PC-3 (cell line): Measurements from ENCODE around the gene MSH3. TPM values are rescaled to one million over a fixed set of nuclear protein-coding genes. Genes with fewer than 3 reads are reported as not detected.

Source experiments
- ATAC-seq: fragments of 200-7000 bp; cut with Tn5 transposase; 2 replicates; pipeline ENCODE4 v1.9.1; 2020; ENCODE audit warnings: mild to moderate bottlenecking, moderate library complexity
- BruUV-seq: library from RNA; stranded (reverse); fragments of 400-500 nt; replicated peaks from 2 replicates; lab custom pipeline; 2021; lab: Mats Ljungman, UMichigan
- CTCF ChIA-PET: fragments of 300-600 bp; sonication (Branson Sonifier 250); formaldehyde crosslinking; loops from one replicate; lab custom pipeline; 2022; ENCODE audit warnings: antibody characterized with exemption; lab: Charles Lee
- POLR2A ChIA-PET: fragments of 300-600 bp; sonication (Branson Sonifier 250); formaldehyde crosslinking; loops from one replicate; lab custom pipeline; 2022; ENCODE audit warnings: antibody characterized with exemption; ENCODE audit not compliant: unreplicated experiment; lab: Charles Lee
- DNase-seq: peaks from one replicate; pipeline ENCODE4 v3.0.0-alpha.2; 2015
- H2AFZ ChIP-seq: fragments of 300-600 bp; sonication (generic); 2 replicates; pipeline ENCODE4 v1.6.0; 2016; ENCODE audit warnings: antibody characterized with exemption, low read length
- H3F3A ChIP-seq: fragments of 300-600 bp; sonication (generic); one replicate; pipeline ENCODE4 v1.6.0; 2017; ENCODE audit warnings: antibody characterized with exemption, low read length, control low read depth, mild to moderate bottlenecking; ENCODE audit not compliant: unreplicated experiment
- H3K27ac ChIP-seq: fragments of 300-600 bp; sonication (generic); 2 replicates; pipeline ENCODE4 v1.5.1; 2016; ENCODE audit warnings: mild to moderate bottlenecking, low read length
- H3K27me3 ChIP-seq: fragments of 300-600 bp; sonication (generic); 2 replicates; pipeline ENCODE4 v1.6.1; 2016; ENCODE audit warnings: low read length, mixed read lengths
- H3K36me3 ChIP-seq: fragments of 300-600 bp; sonication (generic); 2 replicates; pipeline ENCODE4 v1.6.1; 2016; ENCODE audit warnings: low read depth, mixed run types, low read length, mixed read lengths
- H3K4me1 ChIP-seq: fragments of 300-600 bp; sonication (generic); 2 replicates; pipeline ENCODE4 v1.5.1; 2016; ENCODE audit warnings: low read length; ENCODE audit not compliant: insufficient read depth
- H3K4me2 ChIP-seq: fragments of 300-600 bp; sonication (generic); 2 replicates; pipeline ENCODE4 v1.6.0; 2016; ENCODE audit warnings: low read length
- H3K4me3 ChIP-seq: fragments of 300-600 bp; sonication (generic); 2 replicates; pipeline ENCODE4 v1.5.1; 2016; ENCODE audit warnings: mild to moderate bottlenecking, low read length, mixed read lengths
- H3K79me2 ChIP-seq: fragments of 300-600 bp; sonication (generic); 2 replicates; pipeline ENCODE4 v1.6.1; 2017; ENCODE audit warnings: low read length, mixed read lengths
- H3K9ac ChIP-seq: fragments of 300-600 bp; sonication (generic); 2 replicates; pipeline ENCODE4 v1.6.0; 2016; ENCODE audit warnings: mild to moderate bottlenecking, low read length
- H3K9me2 ChIP-seq: fragments of 300-600 bp; sonication (generic); replicated peaks from 2 replicates; pipeline ENCODE4 v1.6.1; 2016; ENCODE audit warnings: mixed run types, low read length, mixed read lengths
- H3K9me3 ChIP-seq: fragments of 300-600 bp; sonication (generic); 2 replicates; pipeline ENCODE4 v1.6.1; 2016; ENCODE audit warnings: low read length, mixed read lengths
- H4K20me1 ChIP-seq: fragments of 300-600 bp; sonication (generic); 2 replicates; pipeline ENCODE4 v1.6.1; 2016; ENCODE audit warnings: low read length, mixed read lengths
- CTCF ChIP-seq: fragments of 300-600 bp; sonication (generic); conservative IDR thresholded peaks from 2 replicates; pipeline ENCODE4 v1.5.1; 2017; ENCODE audit warnings: antibody characterized with exemption, low read depth, mild to moderate bottlenecking, low read length
- EZH2 ChIP-seq: fragments of 300-600 bp; sonication (generic); IDR thresholded peaks from one replicate; pipeline ENCODE4 v1.6.1; 2017; ENCODE audit warnings: antibody characterized with exemption, mild to moderate bottlenecking, low read length; ENCODE audit not compliant: unreplicated experiment
- EZH2phosphoT487 ChIP-seq: fragments of 300-600 bp; sonication (generic); IDR thresholded peaks from 2 replicates; pipeline ENCODE4 v1.6.1; 2018; ENCODE audit warnings: mild to moderate bottlenecking, antibody characterized with exemption, low read length, borderline replicate concordance
- intact Hi-C: fragments of 100-400 bp; cut with micrococcal nuclease; formaldehyde crosslinking; loops from 2 replicates; pipeline ENCODE4 v1.9.0; 2023
- total RNA-seq: library from RNA; depleted of rRNA; stranded (reverse); fragments of >200 nt; gene quantifications from 2 replicates; pipeline ENCODE4 v1.2.3, GENCODE V29; 2014

The MSH3 gene
- total RNA-seq, 1 experiment from 2014 or later = 9.0 TPM

GRCh38 chr5:80688648-80689420 lies 34.4 kb downstream of the MSH3 start:
- intact Hi-C loops = loop anchor here (10.0 kb wide), 1 partner anchor 606 kb away; no protein-coding TSS in a partner anchor

GRCh38 chr5:80689627-80690026 lies 35.2 kb downstream of the MSH3 start:
- TF ChIP-seq CTCF (no peak), EZH2phosphoT487 (no peak), EZH2 (no peak)
- POLR2A ChIA-PET = no interaction called here
- Histone ChIP-seq H3K79me2 (no peaks in the 10 kb centered on the region), H3K36me3 (no peaks in the 10 kb centered on the region), H2AFZ (no peak overlapping the region), H3K27me3 (no peaks in the 10 kb centered on the region), H3K9ac (no peak overlapping the region), H3K4me1 (no peaks in the 10 kb centered on the region), H3K4me2 (no peak overlapping the region), H4K20me1 (no peaks in the 10 kb centered on the region), H3K9me2 (no peaks in the 10 kb centered on the region), H3K9me3 (no peaks in the 10 kb centered on the region), H3K4me3 (no peak overlapping the region), H3K27ac (no peak overlapping the region), H3F3A (no peaks in the 10 kb centered on the region)
- CTCF ChIA-PET = no interaction called here
- BruUV-seq = no TSS peak
- intact Hi-C loops = loop anchor here (10.0 kb wide), 1 partner anchor 605 kb away; no protein-coding TSS in a partner anchor
- DNase-seq (no peak), ATAC-seq (no peak)

More at GRCh38 chr5:80688648-80689420, 34.4 kb downstream of the MSH3 start:
- Histone ChIP-seq H4K20me1 (no peaks in the 10 kb centered on the region), H2AFZ (no peak overlapping the region), H3K36me3 (no peaks in the 10 kb centered on the region), H3K9ac (no peak overlapping the region), H3F3A (no peaks in the 10 kb centered on the region), H3K9me3 (no peaks in the 10 kb centered on the region), H3K27me3 (no peaks in the 10 kb centered on the region), H3K4me2 (no peak overlapping the region), H3K27ac (no peak overlapping the region), H3K4me1 (no peaks in the 10 kb centered on the region), H3K79me2 (no peaks in the 10 kb centered on the region), H3K9me2 (no peaks in the 10 kb centered on the region), H3K4me3 (no peak overlapping the region)
- BruUV-seq = no TSS peak
- ChIA-PET CTCF (no interaction called here), POLR2A (no interaction called here)
- no peak for ATAC-seq
- no peak for DNase-seq
- no peak for TF ChIP-seq CTCF
- no peak for TF ChIP-seq EZH2phosphoT487
- no peak for TF ChIP-seq EZH2

- intact Hi-C loops = no loop called here
These were observed 41.2 kb downstream of the MSH3 start for GRCh38 chr5:80695666-80696065.

More at GRCh38 chr5:80695666-80696065, 41.2 kb downstream of the MSH3 start:
- no peaks in the 10 kb centered on the region for H4K20me1 ChIP-seq
- no peaks in the 10 kb centered on the region for H3K79me2 ChIP-seq
- no peaks in the 10 kb centered on the region for H3K36me3 ChIP-seq
- H3K9ac ChIP-seq = no peak overlapping the region
- H3K27ac ChIP-seq = no peak overlapping the region
- TF ChIP-seq EZH2phosphoT487 = no peak
- TF ChIP-seq EZH2 = no peak
- no peak for TF ChIP-seq CTCF
- no peaks in the 10 kb centered on the region for H3F3A ChIP-seq
- ATAC-seq (no peak), DNase-seq (no peak)
- H3K27me3 ChIP-seq = no peaks in the 10 kb centered on the region
- no peak overlapping the region for H3K4me3 ChIP-seq
- POLR2A ChIA-PET = no interaction called here
- no peaks in the 10 kb centered on the region for H3K9me2 ChIP-seq
- H3K9me3 ChIP-seq = no peaks in the 10 kb centered on the region
- BruUV-seq = no TSS peak
- no peak overlapping the region for H3K4me2 ChIP-seq
- no peaks in the 10 kb centered on the region for H3K4me1 ChIP-seq
- CTCF ChIA-PET = no interaction called here
- H2AFZ ChIP-seq = no peak overlapping the region
